Right lobe of liver (tissue), 4 donors: ENCODE results near the gene HCAR3.
"Not testable (repeated sequence)": the region's sequence is repeated elsewhere in the genome, so short reads cannot be mapped to it uniquely, and the experiment has no call there.

Source experiments
- CTCF ChIP-seq, 4 donors: fragments of 200-600 bp in 3 of 4; fragments of 450-650 bp in 1 of 4; IDR thresholded peaks; one replicate each; pipeline versions ENCODE4 v1.5.1 to v1.8.0; 2016 to 2022; ENCODE audit warnings: antibody characterized with exemption in 4 of 4, mild to moderate bottlenecking in 2 of 4
- POLR2A ChIP-seq: fragments of 450-650 bp; IDR thresholded peaks from one replicate; pipeline ENCODE4 v1.6.1; 2017; ENCODE audit warnings: antibody characterized with exemption, mild to moderate bottlenecking
- donor health status: DM: no; HTN: no; CAD: no.
- donor health status: DM: no; HTN: no; CAD: no.
- donor health status: DM: no; HTN: yes; CAD: no.

- TF ChIP-seq CTCF (IDR thresholded peaks at IDR 0.05); POLR2A: not testable (repeated sequence)
These were observed 39.8 kb downstream of the HCAR3 start for GRCh38 chr12:122676781-122677180.
